H9 (cell line): ENCODE data around the gene TMEM184A. TPM values are rescaled to one million over a fixed set of nuclear protein-coding genes. Genes with fewer than 3 reads are reported as not detected.

ENCODE experiments used
- DNase-seq: peaks from one replicate; pipeline ENCODE4 v3.0.0-alpha.2; 2017
- H2AFZ ChIP-seq: one replicate; pipeline ENCODE4 v1.6.1; 2013; ENCODE audit warnings: mild to moderate bottlenecking, low read length, control low read depth, moderate library complexity
- H2AK5ac ChIP-seq: 2 replicates; pipeline ENCODE4 v1.6.1; 2013; ENCODE audit warnings: low read length, control low read depth, mixed read lengths; ENCODE audit not compliant: insufficient read length
- H2BK120ac ChIP-seq: one replicate; pipeline ENCODE4 v1.6.1; 2013; ENCODE audit warnings: low read depth, mild to moderate bottlenecking, low read length, control low read depth, inconsistent platforms; ENCODE audit not compliant: poor library complexity, severe bottlenecking
- H2BK12ac ChIP-seq: 2 replicates; pipeline ENCODE4 v1.6.1; 2013; ENCODE audit warnings: low read length, control low read depth, mixed read lengths, low read depth; ENCODE audit not compliant: insufficient read length
- H2BK15ac ChIP-seq: 2 replicates; pipeline ENCODE4 v1.6.1; 2013; ENCODE audit warnings: low read depth, low read length, control low read depth
- H2BK20ac ChIP-seq: one replicate; pipeline ENCODE4 v1.6.1; 2013; ENCODE audit warnings: low read depth, mild to moderate bottlenecking, low read length, control low read depth, inconsistent platforms; ENCODE audit not compliant: poor library complexity, severe bottlenecking
- H2BK5ac ChIP-seq: 2 replicates; pipeline ENCODE4 v1.6.1; 2013; ENCODE audit warnings: low read length, control low read depth, mixed read lengths; ENCODE audit not compliant: insufficient read length
- H3K14ac ChIP-seq: 2 replicates; pipeline ENCODE4 v1.6.1; 2013; ENCODE audit warnings: low read length, control low read depth; ENCODE audit not compliant: insufficient read depth
- H3K18ac ChIP-seq: 2 replicates; pipeline ENCODE4 v1.6.1; 2013; ENCODE audit warnings: low read depth, mild to moderate bottlenecking, mixed read lengths, low read length, control low read depth; ENCODE audit not compliant: insufficient read length
- H3K23ac ChIP-seq: 2 replicates; pipeline ENCODE4 v1.6.1; 2013; ENCODE audit warnings: low read length, control low read depth, mixed read lengths, low read depth; ENCODE audit not compliant: insufficient read length
- H3K23me2 ChIP-seq: 2 replicates; pipeline ENCODE4 v1.6.1; 2013; ENCODE audit warnings: low read depth, mild to moderate bottlenecking, mixed read lengths, low read length, control low read depth; ENCODE audit not compliant: insufficient read length, poor library complexity, severe bottlenecking
- H3K27ac ChIP-seq: 2 replicates; pipeline ENCODE4 v1.5.1; 2013; ENCODE audit warnings: low read length, control low read depth, mixed read lengths, low read depth; ENCODE audit not compliant: insufficient read length
- H3K27me3 ChIP-seq: 2 replicates; pipeline ENCODE4 v1.6.1; 2013; ENCODE audit warnings: low read length, control low read depth, inconsistent platforms; ENCODE audit not compliant: insufficient read depth
- H3K4ac ChIP-seq: 2 replicates; pipeline ENCODE4 v1.6.1; 2013; ENCODE audit warnings: low read depth, mild to moderate bottlenecking, control low read depth, inconsistent platforms, low read length, moderate library complexity
- H3K4me1 ChIP-seq: 2 replicates; pipeline ENCODE4 v1.6.1; 2013; ENCODE audit warnings: low read length, control low read depth, inconsistent platforms; ENCODE audit not compliant: insufficient read depth
- H3K4me2 ChIP-seq: 2 replicates; pipeline ENCODE4 v1.6.1; 2013; ENCODE audit warnings: low read length, control low read depth, mixed read lengths; ENCODE audit not compliant: insufficient read length, insufficient read depth
- H3K56ac ChIP-seq: 2 replicates; pipeline ENCODE4 v1.6.1; 2013; ENCODE audit warnings: low read depth, mild to moderate bottlenecking, mixed read lengths, low read length, control low read depth; ENCODE audit not compliant: insufficient read length
- H3K79me1 ChIP-seq: 2 replicates; pipeline ENCODE4 v1.6.1; 2013; ENCODE audit warnings: low read depth, mild to moderate bottlenecking, moderate library complexity, low read length, control low read depth, inconsistent platforms; ENCODE audit not compliant: insufficient read depth, poor library complexity, severe bottlenecking
- H3K79me2 ChIP-seq: 2 replicates; pipeline ENCODE4 v1.6.1; 2013; ENCODE audit warnings: low read length, control low read depth, inconsistent platforms; ENCODE audit not compliant: insufficient read depth
- H3K9ac ChIP-seq: 2 replicates; pipeline ENCODE4 v1.6.1; 2013; ENCODE audit warnings: low read length, control low read depth, mixed read lengths; ENCODE audit not compliant: insufficient read length; ENCODE audit errors: extremely low read depth
- H3K9me3 ChIP-seq: one replicate; pipeline ENCODE4 v1.6.1; 2013; ENCODE audit warnings: low read depth, low read length, inconsistent platforms; ENCODE audit not compliant: control insufficient read depth
- H3T11ph ChIP-seq: one replicate; pipeline ENCODE4 v1.6.1; 2013; ENCODE audit warnings: mild to moderate bottlenecking, low read length, control low read depth, inconsistent platforms
- H4K20me1 ChIP-seq: one replicate; pipeline ENCODE4 v1.6.1; 2013; ENCODE audit not compliant: control insufficient read depth, insufficient read length, insufficient read depth
- H4K5ac ChIP-seq: 2 replicates; pipeline ENCODE4 v1.6.1; 2013; ENCODE audit warnings: low read depth, mild to moderate bottlenecking, mixed read lengths, low read length, control low read depth; ENCODE audit not compliant: insufficient read length
- H4K8ac ChIP-seq: replicated peaks from 2 replicates; pipeline ENCODE4 v1.6.1; 2013; ENCODE audit warnings: low read length, control low read depth, mixed read lengths, low read depth; ENCODE audit not compliant: insufficient read length
- H4K91ac ChIP-seq: 2 replicates; pipeline ENCODE4 v1.6.1; 2013; ENCODE audit warnings: low read depth, mild to moderate bottlenecking, moderate library complexity, mixed read lengths, low read length, control low read depth; ENCODE audit not compliant: insufficient read length
- H3K27ac Mint-ChIP-seq, 3 experiments: 2 replicates in 2 of 3; 3 replicates in 1 of 3; pipeline ENCODE4 v1.8.0; 2020 to 2021; ENCODE audit warnings: mixed read lengths in 3 of 3, mild to moderate bottlenecking in 1 of 3, moderate library complexity in 1 of 3
- H3K27me3 Mint-ChIP-seq: 2 replicates; pipeline ENCODE4 v1.8.0; 2021; ENCODE audit warnings: low read depth, mild to moderate bottlenecking, moderate library complexity, mixed read lengths
- H3K36me3 Mint-ChIP-seq, 3 experiments: 2 replicates in 2 of 3; 3 replicates in 1 of 3; pipeline ENCODE4 v1.8.0; 2020 to 2021; ENCODE audit warnings: low read depth in 3 of 3, mixed read lengths in 3 of 3; ENCODE audit not compliant: insufficient read depth in 1 of 3
- H3K4me1 Mint-ChIP-seq, 2 experiments: 2 replicates each; pipeline ENCODE4 v1.8.0; 2020; ENCODE audit warnings: mixed read lengths in 2 of 2
- H3K4me3 Mint-ChIP-seq, 2 experiments: 2 replicates in 1 of 2; 3 replicates in 1 of 2; pipeline ENCODE4 v1.8.0; 2020 to 2021; ENCODE audit warnings: mild to moderate bottlenecking in 2 of 2, mixed read lengths in 2 of 2, moderate library complexity in 1 of 2
- H3K9me3 Mint-ChIP-seq, 2 experiments: 2 replicates in 1 of 2; 3 replicates in 1 of 2; pipeline ENCODE4 v1.8.0; 2020; ENCODE audit warnings: mild to moderate bottlenecking in 2 of 2, mixed read lengths in 2 of 2, moderate library complexity in 1 of 2
- CTCF ChIP-seq: fragments of 200-600 bp; sonication (generic); conservative IDR thresholded peaks from 3 replicates; pipeline ENCODE4 v1.8.0; 2021; ENCODE audit warnings: antibody characterized with exemption, mild to moderate bottlenecking
- WGBS: extraction: QIAGEN DNeasy Blood & Tissue Kit; methylation state at CpG from one replicate; pipeline ENCODE4 v1.1.7; 2013; ENCODE audit warnings: missing lambda C conversion rate, low lambda C conversion rate, mixed read lengths; ENCODE audit not compliant: insufficient read length; ENCODE audit errors: extremely low coverage; 5-methylcytosine and 5-hydroxymethylcytosine counted together
- total RNA-seq: library from RNA; stranded (reverse); gene quantifications from 2 replicates; pipeline ENCODE4 v1.2.1, GENCODE V29; 2021

Gene TMEM184A
- total RNA-seq, 1 experiment from 2014 or later, result 1.3 TPM

- no peaks in the 10 kb centered on the region for H3K79me2 ChIP-seq
- H3K4me3 Mint-ChIP-seq, result no peak overlapping the region
- H4K20me1 ChIP-seq, result no peaks in the 10 kb centered on the region
- H3K27ac ChIP-seq, result no peak overlapping the region
- WGBS, result no CpG with 5 or more reads among the region's 28 CpGs
- H2AFZ ChIP-seq, result no peak overlapping the region
- H3K4me1 ChIP-seq, result no peaks in the 10 kb centered on the region
- no peak overlapping the region for H3K4ac ChIP-seq
- no peak overlapping the region for H2BK20ac ChIP-seq
- no peaks in the 10 kb centered on the region for H3K36me3 Mint-ChIP-seq
- H3K4me2 ChIP-seq, result no peak overlapping the region
- no peaks in the 10 kb centered on the region for H3K79me1 ChIP-seq
- H3K27ac Mint-ChIP-seq, result no peak overlapping the region
- H4K8ac ChIP-seq, result no peak overlapping the region
- no peak overlapping the region for H3K56ac ChIP-seq
- H2BK15ac ChIP-seq, result no peak overlapping the region
- H3K23ac ChIP-seq, result no peak overlapping the region
- no peak for DNase-seq
- H2AK5ac ChIP-seq, result no peak overlapping the region
- H4K91ac ChIP-seq, result no peak overlapping the region
- no peak overlapping the region for H2BK5ac ChIP-seq
- TF ChIP-seq CTCF, result no peak
- H3K4me1 Mint-ChIP-seq, result peaks cover 3 to 18% of the 10 kb centered on the region in 2 experiments
- H3K27me3 Mint-ChIP-seq, result no peaks in the 10 kb centered on the region; the same call in 1 of the 2 replicates
- no peaks in the 10 kb centered on the region; a peak in 1 of 5 replicates for H3K9me3 Mint-ChIP-seq
- H3K9me3 ChIP-seq, result no peaks in the 10 kb centered on the region
- H3K18ac ChIP-seq, result no peak overlapping the region
- no peak overlapping the region for H4K5ac ChIP-seq
- H3K27me3 ChIP-seq, result no peaks in the 10 kb centered on the region
- no peaks in the 10 kb centered on the region for H3K23me2 ChIP-seq
- no peak overlapping the region for H2BK12ac ChIP-seq
- H2BK120ac ChIP-seq, result no peak overlapping the region
- no peak overlapping the region for H3K9ac ChIP-seq
- H3K14ac ChIP-seq, result no peak overlapping the region
- H3T11ph ChIP-seq, result no peak overlapping the region
These were observed 2.3 kb downstream of the TMEM184A start for GRCh38 chr7:1553512-1554210.
